Lower leg skin (tissue), 4 donors: ENCODE results near the gene ADD1. TPM values are rescaled to one million over a fixed set of nuclear protein-coding genes. Genes with fewer than 3 reads are reported as not detected.

Experiments
- DNase-seq, 2 donors: peaks; one replicate each; pipeline ENCODE4 v3.0.0-alpha.2; 2019; ENCODE audit warnings: low spot score in 2 of 2
- H3K4me3 ChIP-seq: fragments of 200-600 bp; sonication (generic); 2 replicates; pipeline ENCODE4 v1.5.1; 2017; ENCODE audit warnings: mild to moderate bottlenecking, low read depth; ENCODE audit not compliant: poor library complexity, severe bottlenecking
- POLR2A ChIP-seq, 2 donors: fragments of 450-650 bp; IDR thresholded peaks; one replicate each; pipeline ENCODE4 v1.6.1; 2016 to 2017; ENCODE audit warnings: antibody characterized with exemption in 2 of 2, mild to moderate bottlenecking in 1 of 2, moderate library complexity in 1 of 2
- WGBS, 2 donors: methylation state at CpG; one replicate each; pipeline ENCODE4 v1.1.5; 2018; 5-methylcytosine and 5-hydroxymethylcytosine counted together
- intact Hi-C: fragments of 100-400 bp; cut with DNase I; formaldehyde crosslinking; loops from one replicate; pipeline ENCODE4 v1.15.0; 2023; ENCODE audit warnings: low total_unique reads
- total RNA-seq, 4 donors: library from RNA; depleted of rRNA; stranded (reverse); fragments of >200 nt; gene quantifications; one replicate each; pipeline ENCODE4 v1.1.0, GENCODE V29; 2016
- TF ChIP-seq, protein P1 (sequence below), 3 donors: fragments of 450-650 bp; IDR thresholded peaks; one replicate each; pipeline ENCODE4 v1.5.1; 2016; ENCODE audit warnings: antibody characterized with exemption in 3 of 3, mild to moderate bottlenecking in 3 of 3, moderate library complexity in 2 of 3

ADD1 gene
- total RNA-seq = 100 to 1,000 TPM; 102 to 153 (median 135) TPM

DNA sequence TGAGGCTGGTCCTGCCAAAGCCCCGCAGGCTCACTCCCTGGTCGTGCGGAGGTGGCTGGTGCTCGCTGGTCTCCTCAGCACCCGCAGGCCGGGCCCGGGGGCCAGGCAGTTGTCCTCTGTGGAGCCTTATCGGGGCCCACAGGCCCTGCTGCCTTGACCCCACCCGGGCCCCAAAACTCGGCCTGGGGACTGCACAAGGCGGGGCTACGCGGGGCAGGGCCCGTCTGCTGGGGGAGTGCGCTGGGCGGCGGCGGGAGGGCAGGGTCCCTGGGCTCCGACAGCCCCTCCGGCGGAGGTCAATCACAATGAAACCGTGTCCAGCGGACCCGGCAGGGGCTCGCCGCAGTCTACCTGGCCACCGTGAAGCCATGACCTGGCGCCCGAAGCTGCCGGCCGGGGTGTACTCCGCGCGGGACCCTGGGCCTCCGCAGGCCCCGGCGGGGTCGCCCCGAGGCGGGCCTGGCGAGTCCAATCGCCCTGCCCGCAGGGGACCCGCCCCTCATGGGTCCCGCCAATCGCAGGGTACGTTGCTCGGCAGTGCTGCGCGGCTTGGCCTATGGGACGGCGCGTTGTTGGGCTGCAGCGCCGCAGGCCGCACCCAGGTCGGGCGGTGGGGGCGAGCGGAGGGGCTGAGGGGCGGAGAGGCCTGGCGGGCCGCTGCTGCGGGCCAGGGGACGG lies at the start of gene ADD1:
ADD1 (plus strand) TSS at position 582 of the 678 bp plus-strand sequence. CDS start 32,072 bp downstream, outside the sequence.
- 0 to 5% methylated on average over 9 to 15 of the region's 65 CpGs for WGBS, 2 donors
- intact Hi-C loops = no loop called here
- peak within 1 kb of the TSS; percentile 88 for H3K4me3 ChIP-seq
- TF ChIP-seq POLR2A (IDR thresholded peaks at IDR 0.05) = no peak
- TF ChIP-seq, protein P1, sequence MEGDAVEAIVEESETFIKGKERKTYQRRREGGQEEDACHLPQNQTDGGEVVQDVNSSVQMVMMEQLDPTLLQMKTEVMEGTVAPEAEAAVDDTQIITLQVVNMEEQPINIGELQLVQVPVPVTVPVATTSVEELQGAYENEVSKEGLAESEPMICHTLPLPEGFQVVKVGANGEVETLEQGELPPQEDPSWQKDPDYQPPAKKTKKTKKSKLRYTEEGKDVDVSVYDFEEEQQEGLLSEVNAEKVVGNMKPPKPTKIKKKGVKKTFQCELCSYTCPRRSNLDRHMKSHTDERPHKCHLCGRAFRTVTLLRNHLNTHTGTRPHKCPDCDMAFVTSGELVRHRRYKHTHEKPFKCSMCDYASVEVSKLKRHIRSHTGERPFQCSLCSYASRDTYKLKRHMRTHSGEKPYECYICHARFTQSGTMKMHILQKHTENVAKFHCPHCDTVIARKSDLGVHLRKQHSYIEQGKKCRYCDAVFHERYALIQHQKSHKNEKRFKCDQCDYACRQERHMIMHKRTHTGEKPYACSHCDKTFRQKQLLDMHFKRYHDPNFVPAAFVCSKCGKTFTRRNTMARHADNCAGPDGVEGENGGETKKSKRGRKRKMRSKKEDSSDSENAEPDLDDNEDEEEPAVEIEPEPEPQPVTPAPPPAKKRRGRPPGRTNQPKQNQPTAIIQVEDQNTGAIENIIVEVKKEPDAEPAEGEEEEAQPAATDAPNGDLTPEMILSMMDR (IDR thresholded peaks at IDR 0.05) = no peak
- peak; percentile 90 to 98 for DNase-seq

DNA sequence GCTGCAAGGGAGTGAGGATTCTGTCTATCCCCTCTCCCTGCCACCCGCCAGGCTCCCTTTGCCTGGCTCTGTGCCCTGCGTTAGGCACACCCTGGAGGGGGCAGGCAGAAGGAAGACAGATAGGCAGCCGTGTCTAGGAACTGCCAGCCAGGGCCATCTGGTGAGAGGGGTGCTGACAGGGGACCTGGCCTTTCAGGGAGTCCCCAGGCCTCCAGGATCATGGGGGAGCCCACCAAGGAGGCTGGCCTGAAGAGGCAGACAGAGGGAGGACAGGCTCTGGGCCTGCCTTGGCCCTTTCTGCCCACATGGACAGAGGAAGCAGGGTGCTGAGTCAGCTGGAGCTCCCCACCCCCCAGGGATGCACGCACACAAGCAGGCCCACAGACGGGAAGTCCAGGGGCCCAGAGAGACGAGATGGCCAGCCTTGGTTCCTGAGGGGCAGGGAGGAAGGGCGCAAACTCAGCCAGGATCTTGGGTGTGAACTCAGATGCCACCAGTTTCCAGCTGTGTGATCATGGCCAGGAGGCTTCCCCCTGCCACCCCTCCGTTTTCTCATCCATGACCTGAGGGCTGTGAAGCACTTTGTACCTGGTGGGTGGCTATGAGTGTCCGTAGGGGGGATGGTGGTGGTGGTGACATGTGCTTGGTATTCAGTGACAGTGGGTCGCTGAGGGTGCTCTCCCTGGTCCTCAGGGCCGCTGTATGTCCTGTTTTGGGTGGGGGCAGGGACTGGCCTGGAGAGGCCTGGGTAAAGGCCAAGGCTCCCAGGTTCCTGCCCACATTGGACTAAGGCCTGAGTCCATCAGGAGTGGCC lies 49.0 kb upstream of the ADD1 start:
- 29 to 32% methylated on average over 9 to 10 of the region's 11 CpGs for WGBS, 2 donors
- peak; percentile 56 to 93 for DNase-seq
- TF ChIP-seq, protein P1 (IDR thresholded peaks at IDR 0.05) = no peak
- no peak for TF ChIP-seq POLR2A (IDR thresholded peaks at IDR 0.05)
- peak overlapping the region; percentile 54 for H3K4me3 ChIP-seq
- intact Hi-C loops = no loop called here

DNA sequence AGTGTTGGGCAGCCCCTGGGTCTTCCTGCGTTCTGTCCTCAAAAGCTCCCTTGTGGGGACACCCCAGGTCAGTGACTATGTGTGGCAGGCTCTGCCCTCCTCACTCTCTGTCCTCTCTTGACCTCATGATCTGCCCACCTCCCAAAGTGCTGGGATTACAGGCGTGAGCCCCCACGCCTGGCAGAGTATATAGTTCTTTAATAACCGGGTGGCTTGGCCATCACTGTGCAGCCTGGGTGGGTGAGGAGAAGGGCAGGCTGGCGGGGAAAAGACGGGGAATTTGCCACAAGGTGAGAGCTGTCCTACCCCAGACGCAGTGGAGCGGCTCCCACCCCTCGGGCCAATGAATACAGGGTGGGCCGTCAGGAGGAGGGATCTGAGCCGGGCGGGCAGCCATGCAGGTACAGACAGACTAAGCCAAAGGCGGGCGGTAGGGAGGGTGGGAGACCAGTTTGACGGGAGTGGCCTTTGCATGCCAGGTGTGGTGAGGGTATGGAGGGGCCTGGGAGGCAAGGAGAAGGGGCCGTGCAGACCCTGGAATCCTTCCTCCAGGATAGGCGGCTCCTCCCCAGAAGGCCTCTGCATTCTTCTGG lies 48.2 kb upstream of the ADD1 start:
- intact Hi-C loops = no loop called here
- no peak overlapping the region for H3K4me3 ChIP-seq
- TF ChIP-seq POLR2A (IDR thresholded peaks at IDR 0.05) = no peak
- TF ChIP-seq, protein P1 (IDR thresholded peaks at IDR 0.05) = no peak
- DNase-seq = peak; percentile 29 to 88
- WGBS, 2 donors = 53 to 71% methylated on average over 15 to 17 of the region's 17 CpGs

DNA sequence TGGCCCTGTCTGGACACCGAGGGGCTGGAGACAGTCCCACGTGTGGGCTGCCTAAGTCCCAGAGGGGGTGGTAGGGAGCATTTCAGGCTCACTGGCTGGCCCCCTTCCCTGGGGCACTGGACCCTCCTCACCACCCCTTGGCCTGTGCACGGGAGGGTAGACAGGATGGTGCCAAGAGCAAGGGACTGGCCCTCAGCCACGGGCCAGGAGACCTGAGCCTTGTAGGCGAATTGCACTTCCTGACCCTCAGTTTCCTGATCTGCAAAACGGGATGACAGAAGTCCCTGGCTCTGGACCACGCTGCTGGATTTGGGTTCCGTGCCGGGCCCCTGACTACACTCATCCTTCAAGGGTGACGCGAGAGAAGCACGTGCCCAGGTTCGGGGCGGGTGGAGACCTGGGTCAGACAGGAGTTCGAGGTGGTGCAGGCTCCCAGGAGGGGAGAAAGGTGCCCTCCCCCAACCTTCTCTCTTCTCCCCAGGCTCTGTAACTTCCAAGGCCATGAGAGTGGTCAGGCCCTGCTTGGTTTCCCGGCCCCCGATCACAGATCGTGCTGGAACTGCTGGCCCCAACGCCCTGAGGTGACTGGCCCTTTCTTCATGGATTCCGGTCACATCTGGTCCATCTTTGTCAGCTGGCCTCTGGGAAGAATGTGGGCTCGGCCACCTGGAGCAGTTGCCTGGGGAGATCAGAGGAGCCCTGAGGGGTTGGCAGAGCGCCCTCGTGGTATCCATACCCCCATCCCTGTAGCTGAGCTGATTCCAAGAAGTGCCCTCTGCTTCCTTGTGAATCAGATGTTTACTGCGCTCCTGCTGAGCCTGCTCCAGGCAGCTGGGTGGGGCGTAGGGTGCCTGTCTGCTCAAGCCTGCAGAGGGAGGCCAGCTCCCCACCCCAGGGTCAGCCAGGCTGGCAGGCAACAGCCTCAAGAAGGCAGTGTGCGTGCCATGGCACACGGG lies 47.5 kb upstream of the ADD1 start:
- DNase-seq = peak; percentile 77 to 90
- intact Hi-C loops = no loop called here
- WGBS, 2 donors = 28 to 52% methylated on average over 22 to 27 of the region's 27 CpGs
- no peak overlapping the region for H3K4me3 ChIP-seq
- no peak for TF ChIP-seq POLR2A (IDR thresholded peaks at IDR 0.05)
- TF ChIP-seq, protein P1 (IDR thresholded peaks at IDR 0.05) = no peak
